Breast epithelium (tissue), 3 donors: Measurements from ENCODE around the gene CNNM3.

Source experiments
- CTCF ChIP-seq, 3 donors: fragments of 450-650 bp; IDR thresholded peaks; one replicate each; pipeline ENCODE4 v1.5.1; 2016 to 2017; ENCODE audit warnings: antibody characterized with exemption in 3 of 3, mild to moderate bottlenecking in 3 of 3, moderate library complexity in 3 of 3
- POLR2A ChIP-seq: fragments of 450-650 bp; IDR thresholded peaks from one replicate; pipeline ENCODE4 v1.6.1; 2016; ENCODE audit warnings: antibody characterized with exemption, mild to moderate bottlenecking, moderate library complexity

- TF ChIP-seq POLR2A (no peak), CTCF (IDR thresholded peaks at IDR 0.05) (no peak)
Measured at GRCh38 chr2:96809951-96810782, 5.9 kb upstream of the CNNM3 start.
